ENCODE data around the gene RASSF7.

Gene RASSF7

DNA sequence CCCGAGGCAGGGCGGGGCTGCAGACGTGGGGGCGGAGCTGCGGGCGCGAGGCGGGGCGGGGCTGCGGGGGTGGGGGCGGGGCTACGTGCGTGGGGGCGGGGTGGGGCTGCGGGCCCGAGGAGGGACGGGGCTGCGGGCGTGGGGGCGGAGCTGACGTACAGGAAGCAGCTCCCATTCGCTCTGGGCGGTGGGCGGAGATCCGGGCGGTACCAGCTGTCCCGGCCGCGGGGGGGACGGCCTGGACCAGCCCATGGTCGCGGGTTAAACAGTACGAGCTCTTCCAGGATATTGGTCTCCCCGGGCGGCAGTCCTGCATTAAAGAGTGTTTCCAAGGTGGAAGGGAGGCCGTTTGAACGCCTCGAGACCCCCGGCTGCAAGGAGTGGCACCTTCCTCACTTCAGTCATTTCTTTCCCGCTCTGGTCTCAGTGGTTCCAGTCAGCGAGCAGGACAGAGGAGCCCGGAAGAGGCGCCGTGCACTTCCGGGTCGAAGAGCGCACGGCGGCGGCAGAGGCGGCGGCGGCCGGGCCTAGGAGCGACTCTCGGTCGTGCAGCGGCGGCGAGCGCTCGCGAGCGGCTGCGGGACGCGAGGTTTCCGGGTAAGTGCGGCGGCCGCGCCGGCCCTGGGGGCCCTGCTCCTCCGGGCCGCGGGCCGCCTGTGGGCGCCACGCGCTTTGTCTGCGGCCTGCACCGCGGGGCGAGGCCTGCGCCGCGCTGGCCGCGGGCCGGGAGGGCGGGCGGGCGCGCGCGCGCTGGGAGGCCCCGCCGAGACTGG lies 15.4 kb downstream of the RASSF7 start, which contains the start of gene PHRF1 (continued):
- TF ChIP-seq, protein P1, sequence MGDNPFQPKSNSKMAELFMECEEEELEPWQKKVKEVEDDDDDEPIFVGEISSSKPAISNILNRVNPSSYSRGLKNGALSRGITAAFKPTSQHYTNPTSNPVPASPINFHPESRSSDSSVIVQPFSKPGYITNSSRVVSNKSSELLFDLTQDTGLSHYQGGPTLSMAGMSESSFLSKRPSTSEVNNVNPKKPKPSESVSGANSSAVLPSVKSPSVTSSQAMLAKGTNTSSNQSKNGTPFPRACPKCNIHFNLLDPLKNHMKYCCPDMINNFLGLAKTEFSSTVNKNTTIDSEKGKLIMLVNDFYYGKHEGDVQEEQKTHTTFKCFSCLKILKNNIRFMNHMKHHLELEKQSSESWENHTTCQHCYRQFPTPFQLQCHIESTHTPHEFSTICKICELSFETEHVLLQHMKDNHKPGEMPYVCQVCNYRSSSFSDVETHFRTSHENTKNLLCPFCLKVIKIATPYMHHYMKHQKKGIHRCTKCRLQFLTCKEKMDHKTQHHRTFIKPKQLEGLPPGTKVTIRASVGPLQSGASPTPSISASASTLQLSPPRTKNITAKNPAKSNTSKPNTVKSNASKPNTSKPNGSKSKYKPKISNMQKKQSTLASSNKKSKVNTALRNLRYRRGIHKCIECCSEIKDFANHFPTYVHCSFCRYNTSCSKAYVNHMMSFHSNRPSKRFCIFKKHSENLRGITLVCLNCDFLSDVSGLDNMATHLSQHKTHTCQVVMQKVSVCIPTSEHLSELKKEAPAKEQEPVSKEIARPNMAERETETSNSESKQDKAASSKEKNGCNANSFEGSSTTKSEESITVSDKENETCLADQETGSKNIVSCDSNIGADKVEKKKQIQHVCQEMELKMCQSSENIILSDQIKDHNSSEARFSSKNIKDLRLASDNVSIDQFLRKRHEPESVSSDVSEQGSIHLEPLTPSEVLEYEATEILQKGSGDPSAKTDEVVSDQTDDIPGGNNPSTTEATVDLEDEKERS (tag by site-specific recombination; IDR thresholded peaks at IDR 0.05): no peak
- no peak for TF ChIP-seq ZNF202 (tag by site-specific recombination; IDR thresholded peaks at IDR 0.05; ENCODE audit: borderline replicate concordance)
- no peak for TF ChIP-seq ZNF37A (tag by site-specific recombination; IDR thresholded peaks at IDR 0.05)
- TF ChIP-seq, protein P2, sequence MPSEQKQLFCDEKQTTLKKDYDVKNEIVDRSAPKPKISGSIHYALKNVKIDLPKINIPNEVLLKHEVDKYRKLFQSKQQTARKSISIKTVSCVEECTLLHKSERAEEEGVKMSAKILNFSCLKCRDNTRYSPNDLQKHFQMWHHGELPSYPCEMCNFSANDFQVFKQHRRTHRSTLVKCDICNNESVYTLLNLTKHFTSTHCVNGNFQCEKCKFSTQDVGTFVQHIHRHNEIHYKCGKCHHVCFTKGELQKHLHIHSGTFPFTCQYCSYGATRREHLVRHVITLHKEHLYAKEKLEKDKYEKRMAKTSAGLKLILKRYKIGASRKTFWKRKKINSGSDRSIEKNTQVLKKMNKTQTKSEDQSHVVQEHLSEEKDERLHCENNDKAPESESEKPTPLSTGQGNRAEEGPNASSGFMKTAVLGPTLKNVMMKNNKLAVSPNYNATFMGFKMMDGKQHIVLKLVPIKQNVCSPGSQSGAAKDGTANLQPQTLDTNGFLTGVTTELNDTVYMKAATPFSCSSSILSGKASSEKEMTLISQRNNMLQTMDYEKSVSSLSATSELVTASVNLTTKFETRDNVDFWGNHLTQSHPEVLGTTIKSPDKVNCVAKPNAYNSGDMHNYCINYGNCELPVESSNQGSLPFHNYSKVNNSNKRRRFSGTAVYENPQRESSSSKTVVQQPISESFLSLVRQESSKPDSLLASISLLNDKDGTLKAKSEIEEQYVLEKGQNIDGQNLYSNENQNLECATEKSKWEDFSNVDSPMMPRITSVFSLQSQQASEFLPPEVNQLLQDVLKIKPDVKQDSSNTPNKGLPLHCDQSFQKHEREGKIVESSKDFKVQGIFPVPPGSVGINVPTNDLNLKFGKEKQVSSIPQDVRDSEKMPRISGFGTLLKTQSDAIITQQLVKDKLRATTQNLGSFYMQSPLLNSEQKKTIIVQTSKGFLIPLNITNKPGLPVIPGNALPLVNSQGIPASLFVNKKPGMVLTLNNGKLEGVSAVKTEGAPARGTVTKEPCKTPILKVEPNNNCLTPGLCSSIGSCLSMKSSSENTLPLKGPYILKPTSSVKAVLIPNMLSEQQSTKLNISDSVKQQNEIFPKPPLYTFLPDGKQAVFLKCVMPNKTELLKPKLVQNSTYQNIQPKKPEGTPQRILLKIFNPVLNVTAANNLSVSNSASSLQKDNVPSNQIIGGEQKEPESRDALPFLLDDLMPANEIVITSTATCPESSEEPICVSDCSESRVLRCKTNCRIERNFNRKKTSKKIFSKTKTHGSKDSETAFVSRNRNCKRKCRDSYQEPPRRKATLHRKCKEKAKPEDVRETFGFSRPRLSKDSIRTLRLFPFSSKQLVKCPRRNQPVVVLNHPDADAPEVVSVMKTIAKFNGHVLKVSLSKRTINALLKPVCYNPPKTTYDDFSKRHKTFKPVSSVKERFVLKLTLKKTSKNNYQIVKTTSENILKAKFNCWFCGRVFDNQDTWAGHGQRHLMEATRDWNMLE (tag by site-specific recombination; conservative IDR thresholded peaks at IDR 0.05; ENCODE audit: low read depth): peak; percentile 75
- no peak for TF ChIP-seq ZNF571 (tag by site-specific recombination; IDR thresholded peaks at IDR 0.05)
- TF ChIP-seq GLIS1 (tag by site-specific recombination; IDR thresholded peaks at IDR 0.05): no peak; the same call in 1 of the 2 replicates
- TF ChIP-seq, protein P3, sequence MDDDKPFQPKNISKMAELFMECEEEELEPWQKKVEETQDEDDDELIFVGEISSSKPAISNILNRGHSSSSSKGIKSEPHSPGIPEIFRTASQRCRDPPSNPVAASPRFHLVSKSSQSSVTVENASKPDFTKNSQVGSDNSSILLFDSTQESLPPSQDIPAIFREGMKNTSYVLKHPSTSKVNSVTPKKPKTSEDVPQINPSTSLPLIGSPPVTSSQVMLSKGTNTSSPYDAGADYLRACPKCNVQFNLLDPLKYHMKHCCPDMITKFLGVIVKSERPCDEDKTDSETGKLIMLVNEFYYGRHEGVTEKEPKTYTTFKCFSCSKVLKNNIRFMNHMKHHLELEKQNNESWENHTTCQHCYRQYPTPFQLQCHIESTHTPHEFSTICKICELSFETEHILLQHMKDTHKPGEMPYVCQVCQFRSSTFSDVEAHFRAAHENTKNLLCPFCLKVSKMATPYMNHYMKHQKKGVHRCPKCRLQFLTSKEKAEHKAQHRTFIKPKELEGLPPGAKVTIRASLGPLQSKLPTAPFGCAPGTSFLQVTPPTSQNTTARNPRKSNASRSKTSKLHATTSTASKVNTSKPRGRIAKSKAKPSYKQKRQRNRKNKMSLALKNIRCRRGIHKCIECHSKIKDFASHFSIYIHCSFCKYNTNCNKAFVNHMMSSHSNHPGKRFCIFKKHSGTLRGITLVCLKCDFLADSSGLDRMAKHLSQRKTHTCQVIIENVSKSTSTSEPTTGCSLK (tag by site-specific recombination; IDR thresholded peaks at IDR 0.05): no peak
- TF ChIP-seq SETDB1 (IDR thresholded peaks at IDR 0.05; ENCODE audit: insufficient read length, low read length): no peak
- no peak for TF ChIP-seq ZNF777 (tag by site-specific recombination; IDR thresholded peaks at IDR 0.05; ENCODE audit: borderline replicate concordance)
- no peak for TF ChIP-seq HOXC10 (CRISPR knock-in tag; IDR thresholded peaks at IDR 0.05)
- TF ChIP-seq ZNF596 (tag by site-specific recombination; IDR thresholded peaks at IDR 0.05): no peak
- TF ChIP-seq BCL11A (tag by site-specific recombination; IDR thresholded peaks at IDR 0.05; ENCODE audit: low read depth): no peak
- no peak for TF ChIP-seq ZNF169 (tag by site-specific recombination; IDR thresholded peaks at IDR 0.05)
- TF ChIP-seq TCF7L2 (IDR thresholded peaks at IDR 0.05; ENCODE audit: borderline replicate concordance, low read depth, low read length): peak; percentile 54; the same call in 1 of the 2 replicates
- no peak for TF ChIP-seq ZNF48 (tag by site-specific recombination; IDR thresholded peaks at IDR 0.05)
- TF ChIP-seq, protein P4, sequence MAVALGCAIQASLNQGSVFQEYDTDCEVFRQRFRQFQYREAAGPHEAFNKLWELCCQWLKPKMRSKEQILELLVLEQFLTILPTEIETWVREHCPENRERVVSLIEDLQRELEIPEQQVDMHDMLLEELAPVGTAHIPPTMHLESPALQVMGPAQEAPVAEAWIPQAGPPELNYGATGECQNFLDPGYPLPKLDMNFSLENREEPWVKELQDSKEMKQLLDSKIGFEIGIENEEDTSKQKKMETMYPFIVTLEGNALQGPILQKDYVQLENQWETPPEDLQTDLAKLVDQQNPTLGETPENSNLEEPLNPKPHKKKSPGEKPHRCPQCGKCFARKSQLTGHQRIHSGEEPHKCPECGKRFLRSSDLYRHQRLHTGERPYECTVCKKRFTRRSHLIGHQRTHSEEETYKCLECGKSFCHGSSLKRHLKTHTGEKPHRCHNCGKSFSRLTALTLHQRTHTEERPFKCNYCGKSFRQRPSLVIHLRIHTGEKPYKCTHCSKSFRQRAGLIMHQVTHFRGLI (tag by site-specific recombination; IDR thresholded peaks at IDR 0.05): no peak
- no peak for TF ChIP-seq ZNF416 (tag by site-specific recombination; IDR thresholded peaks at IDR 0.05)
- no peak for TF ChIP-seq HOXA7 (CRISPR knock-in tag; IDR thresholded peaks at IDR 0.05; ENCODE audit: borderline replicate concordance)
- TF ChIP-seq ZNF791 (tag by site-specific recombination; IDR thresholded peaks at IDR 0.05): no peak
- TF ChIP-seq ZFP41 (tag by site-specific recombination; IDR thresholded peaks at IDR 0.05; ENCODE audit: borderline replicate concordance): no peak
- no peak for TF ChIP-seq ZBTB48 (tag by site-specific recombination; IDR thresholded peaks at IDR 0.05)
- TF ChIP-seq ZNF426 (tag by site-specific recombination; IDR thresholded peaks at IDR 0.05): no peak
- TF ChIP-seq ZNF2 (tag by site-specific recombination; IDR thresholded peaks at IDR 0.05): 0 out of 2 replicates have a peak, but pooled peaks have one; percentile 43
- TF ChIP-seq ZNF501 (tag by site-specific recombination; IDR thresholded peaks at IDR 0.05): peak; percentile 81; the same call in 1 of the 2 replicates

All from HEK293 (cell line).